G401 (cell line): ENCODE data around the gene PEX1. TPM values are rescaled to one million over a fixed set of nuclear protein-coding genes. Genes with fewer than 3 reads are reported as not detected.
"Not testable (repeated sequence)": the region's sequence is repeated elsewhere in the genome, so short reads cannot be mapped to it uniquely, and the experiment has no call there.

Source experiments
- DNase-seq: peaks from one replicate; pipeline ENCODE4 v3.0.0-alpha.2; 2015; ENCODE audit warnings: low spot score
- in situ Hi-C: cut with HindIII; loops from 2 replicates; pipeline ENCODE4 v1.10.0; 2016; ENCODE audit warnings: low sequenced_read_pairs, mixed read lengths
- total RNA-seq: library from RNA; depleted of rRNA; stranded (reverse); fragments of >200 nt; shearing (Covaris generic); gene quantifications from 2 replicates; pipeline ENCODE4 v1.2.3, GENCODE V29; 2014; rRNA removed

PEX1 gene
- total RNA-seq, 1 experiment from 2014 or later: 20.7 TPM

GRCh38 chr7:92468589-92468988, 59.7 kb downstream of the PEX1 start:
- in situ Hi-C loops, DNase-seq: not testable (repeated sequence)

DNA sequence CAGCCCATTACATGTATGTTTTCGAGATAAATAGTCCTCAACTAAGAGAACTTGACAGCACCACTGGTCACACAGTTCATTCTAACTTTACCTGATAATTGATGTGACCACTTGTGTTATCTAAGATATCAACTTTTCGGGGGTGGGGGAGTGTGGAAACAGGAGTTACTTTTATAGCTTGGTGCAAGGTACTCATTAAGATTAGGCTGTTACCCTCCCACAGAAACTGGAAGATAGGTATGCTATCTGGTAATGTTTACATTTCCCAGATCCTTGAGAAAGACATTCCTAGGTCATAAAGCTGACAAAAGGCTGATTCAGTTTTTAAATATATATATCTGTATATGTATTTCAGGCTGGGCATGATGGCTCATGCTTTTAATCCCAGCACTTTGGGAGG, 61.6 kb downstream of the PEX1 start:
- no peak for DNase-seq
- in situ Hi-C loops: no loop called here

GRCh38 chr7:92464515-92464914, 63.8 kb downstream of the PEX1 start:
- no peak for DNase-seq

GRCh38 chr7:92462560-92462959, 65.8 kb downstream of the PEX1 start:
- in situ Hi-C loops: no loop called here
- DNase-seq: no peak

More at GRCh38 chr7:92464515-92464914, 63.8 kb downstream of the PEX1 start:
- in situ Hi-C loops: no loop called here

GRCh38 chr7:92461027-92462003, 67.0 kb downstream of the PEX1 start:
- in situ Hi-C loops: no loop called here
- DNase-seq: peak; percentile 23

DNA sequence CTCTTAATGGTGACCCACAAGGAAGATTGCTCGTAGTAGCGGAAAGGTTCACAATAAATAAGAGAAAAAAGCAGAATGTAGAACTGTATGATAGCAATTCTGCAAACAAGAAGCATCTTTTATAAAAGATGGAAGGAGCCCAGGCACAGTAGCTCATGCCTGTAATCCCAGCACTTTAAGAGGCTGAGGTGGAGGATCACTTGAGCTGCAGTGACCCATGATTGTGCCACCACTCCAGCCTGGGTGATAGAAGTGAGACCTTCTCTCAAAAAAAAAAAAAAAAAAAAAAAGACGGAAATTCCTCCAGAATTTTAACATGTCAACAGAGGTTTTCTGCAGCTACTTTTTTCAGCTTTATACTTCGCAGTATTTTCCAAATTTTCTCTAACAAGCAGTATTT, 67.8 kb downstream of the PEX1 start:
- no peak for DNase-seq
- in situ Hi-C loops: no loop called here

GRCh38 chr7:92460109-92460508, 68.2 kb downstream of the PEX1 start:
- DNase-seq: no peak
- in situ Hi-C loops: no loop called here

- in situ Hi-C loops: no loop called here
- DNase-seq: no peak
These were observed 72.1 kb downstream of the PEX1 start for GRCh38 chr7:92456236-92456635.

DNA sequence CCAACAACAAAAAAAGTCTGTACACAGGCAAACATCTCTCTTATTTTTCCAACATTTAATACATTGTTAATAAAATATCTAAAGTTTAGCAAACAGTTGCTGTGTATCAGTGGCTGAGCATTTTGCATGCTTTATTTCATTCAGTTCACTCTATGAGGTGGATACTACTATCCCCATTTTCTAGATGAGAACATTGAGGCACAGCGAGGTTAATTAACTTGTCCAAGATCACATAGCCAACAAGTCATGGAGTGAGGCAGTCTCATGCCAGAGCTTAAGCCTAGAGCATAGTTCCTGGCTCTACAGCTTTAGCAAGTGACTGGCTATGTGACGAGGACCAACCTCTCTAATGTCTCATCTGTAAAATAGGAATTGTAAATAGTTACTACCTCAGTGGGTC, 76.7 kb downstream of the PEX1 start:
- no peak for DNase-seq
- in situ Hi-C loops: no loop called here

DNA sequence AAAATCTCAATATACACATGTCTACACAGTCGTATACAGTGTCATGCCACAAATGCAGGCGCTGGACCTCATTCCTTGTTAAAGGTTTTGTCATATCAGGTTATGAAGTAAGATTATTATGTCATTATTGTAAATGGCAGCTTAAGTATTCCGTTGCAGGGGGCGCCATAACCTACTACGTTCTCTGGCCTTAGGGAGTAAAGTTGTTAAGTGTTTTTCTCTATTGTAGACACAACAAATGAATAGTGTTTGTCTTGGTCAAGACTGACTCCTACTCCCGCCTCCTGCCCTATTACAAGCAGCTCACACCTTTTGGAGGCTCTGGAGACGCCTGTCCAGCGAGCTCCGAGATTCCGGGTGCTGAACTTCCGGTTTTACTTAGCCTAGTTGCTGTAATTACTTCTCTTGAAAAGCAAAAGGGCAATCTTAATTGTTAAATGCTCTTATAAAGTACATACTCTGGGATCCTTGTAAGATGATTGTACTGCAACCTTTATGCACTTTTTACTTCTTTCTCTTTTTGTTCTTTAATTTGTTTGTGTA, 80.0 kb downstream of the PEX1 start:
- peak; percentile 71 for DNase-seq
- in situ Hi-C loops: no loop called here

GRCh38 chr7:92447345-92448204, 80.7 kb downstream of the PEX1 start, which contains the start of gene GATAD1:
GATAD1 (plus strand) TSS chr7:92447482; CDS start chr7:92447730, 248 bp downstream.
- DNase-seq: peak; percentile 93
- in situ Hi-C loops: no loop called here

DNA sequence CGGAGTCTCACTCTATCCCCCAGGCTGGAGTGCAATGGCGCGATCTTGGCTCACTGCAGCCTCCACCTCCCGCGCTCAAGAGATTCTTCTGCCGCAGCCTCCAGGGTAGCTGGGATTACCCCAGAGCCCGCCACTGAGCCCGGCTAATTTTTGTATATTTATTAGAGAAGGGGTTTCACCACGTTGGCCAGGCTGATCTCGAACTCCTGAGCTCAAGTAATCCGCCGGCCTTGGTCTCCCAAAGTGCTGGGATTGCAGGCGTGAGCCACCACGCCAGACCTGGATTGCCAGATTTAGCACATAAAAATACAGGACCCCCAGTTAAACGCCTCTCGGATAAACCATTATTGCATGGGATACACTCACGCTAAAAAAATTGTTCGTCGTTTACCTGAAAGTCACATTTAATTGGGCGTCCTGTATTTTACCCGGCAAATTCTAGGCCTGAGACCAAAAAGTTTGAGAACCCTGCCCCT, 81.4 kb downstream of the PEX1 start:
- in situ Hi-C loops: no loop called here
- no peak for DNase-seq

DNA sequence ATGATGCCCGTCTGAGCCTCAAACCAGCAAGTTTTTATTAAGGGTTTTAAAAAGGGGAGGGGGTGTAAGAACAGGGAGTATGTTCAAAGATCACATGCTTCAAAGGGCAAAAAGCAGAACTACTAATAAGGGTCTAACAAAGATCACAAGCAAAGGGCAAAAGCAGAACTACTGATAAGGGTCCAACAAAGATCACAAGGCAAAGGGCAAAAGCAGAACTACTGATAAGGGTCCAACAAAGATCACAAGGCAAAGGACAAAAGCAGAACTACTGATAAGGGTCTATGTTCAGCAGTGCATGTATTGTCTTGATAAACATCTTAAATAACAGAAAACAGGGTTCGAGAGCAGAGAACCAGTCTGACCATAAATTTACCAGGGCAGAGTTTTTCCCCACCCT, 85.6 kb downstream of the PEX1 start:
- in situ Hi-C loops, DNase-seq: not testable (repeated sequence)

- no peak for DNase-seq
- in situ Hi-C loops: no loop called here
These were observed 90.3 kb downstream of the PEX1 start for GRCh38 chr7:92437956-92438491.

Other genes starting within 250 kb of the PEX1 start
- 14.8 and 22.0 TPM in 2 replicates for gene GATAD1, start 81.0 kb downstream of the PEX1 start, total RNA-seq
- not detected in 2 replicates for gene ERVW-1, start 50.6 kb downstream of the PEX1 start, total RNA-seq
- 0.81 and 3.6 TPM in 2 replicates for gene RBM48, start 275 bp upstream of the PEX1 start, total RNA-seq
- 11.5 and 19.3 TPM in 2 replicates for gene FAM133B, start 61.9 kb upstream of the PEX1 start, total RNA-seq